HG03135 (cell line): ENCODE data around the gene LDAH.
"Not testable (repeated sequence)": the region's sequence is repeated elsewhere in the genome, so short reads cannot be mapped to it uniquely, and the experiment has no call there.

ENCODE experiments used
- ATAC-seq: cut with Tn5 transposase; IDR thresholded peaks from one replicate; pipeline ENCODE4 v1.9.1; 2021; ENCODE audit warnings: mild to moderate bottlenecking, moderate library complexity; ENCODE audit not compliant: unreplicated experiment

The LDAH gene

DNA sequence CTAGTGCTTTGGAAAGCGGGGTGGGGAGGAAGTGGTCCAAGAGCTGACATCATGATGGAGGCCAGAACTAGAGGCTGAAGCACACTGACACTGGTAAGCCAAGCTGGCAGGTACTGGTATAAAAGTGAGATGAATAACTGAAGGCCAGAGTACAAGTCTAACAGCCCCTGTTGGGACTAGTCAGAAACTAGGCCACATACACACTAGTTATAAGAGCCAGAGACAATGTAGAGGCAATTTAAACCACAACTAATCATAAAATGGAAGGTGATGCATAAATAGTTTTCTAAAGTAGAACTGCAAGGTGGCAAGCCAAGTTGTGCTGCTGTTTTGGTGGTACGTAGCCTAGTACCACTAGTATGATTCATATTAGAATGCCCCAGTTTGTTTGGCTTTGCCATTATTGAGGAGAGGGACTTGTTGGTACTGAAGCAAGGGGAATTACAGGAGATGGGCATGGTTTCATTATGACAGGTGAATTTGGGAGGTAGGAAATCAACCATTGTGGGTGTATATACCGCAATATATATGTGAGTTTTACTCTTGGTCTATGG, 98.3 kb downstream of the LDAH start:
- ATAC-seq, result no peak

GRCh38 chr2:20723543-20723942, 99.4 kb downstream of the LDAH start:
- no peak for ATAC-seq

- ATAC-seq, result no peak
Measured at GRCh38 chr2:20722592-20723240, 100.2 kb downstream of the LDAH start.

DNA sequence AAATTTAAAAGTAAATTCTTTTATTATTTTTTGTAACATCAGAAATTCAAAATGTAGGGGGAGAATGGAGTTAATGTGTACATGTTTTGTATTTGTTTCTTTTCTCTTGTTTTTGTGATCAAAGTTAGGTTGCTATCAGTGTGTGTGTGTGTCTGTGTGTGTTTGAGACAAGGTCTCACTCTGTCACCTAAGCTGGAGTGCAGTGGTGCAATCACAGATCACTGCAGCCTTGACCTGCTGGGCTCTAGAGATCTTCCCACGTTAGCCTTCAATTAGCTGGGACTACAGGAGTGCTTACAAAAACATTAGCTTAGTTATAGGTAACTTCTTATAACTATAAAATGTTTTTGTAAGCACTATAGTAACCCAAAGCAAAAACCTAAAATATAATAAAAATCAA, 105.3 kb downstream of the LDAH start:
- ATAC-seq, result no peak

- ATAC-seq, result not testable (repeated sequence)
Measured at GRCh38 chr2:20716164-20716563, 106.7 kb downstream of the LDAH start.

- not testable (repeated sequence) for ATAC-seq
Measured at GRCh38 chr2:20714412-20714811, 108.5 kb downstream of the LDAH start.

GRCh38 chr2:20713585-20713984, 109.3 kb downstream of the LDAH start:
- not testable (repeated sequence) for ATAC-seq

- not testable (repeated sequence) for ATAC-seq
Measured at GRCh38 chr2:20711641-20712040, 111.3 kb downstream of the LDAH start.

- ATAC-seq, result no peak
Measured at GRCh38 chr2:20707601-20708000, 115.3 kb downstream of the LDAH start.

GRCh38 chr2:20706786-20707185, 116.1 kb downstream of the LDAH start:
- no peak for ATAC-seq

DNA sequence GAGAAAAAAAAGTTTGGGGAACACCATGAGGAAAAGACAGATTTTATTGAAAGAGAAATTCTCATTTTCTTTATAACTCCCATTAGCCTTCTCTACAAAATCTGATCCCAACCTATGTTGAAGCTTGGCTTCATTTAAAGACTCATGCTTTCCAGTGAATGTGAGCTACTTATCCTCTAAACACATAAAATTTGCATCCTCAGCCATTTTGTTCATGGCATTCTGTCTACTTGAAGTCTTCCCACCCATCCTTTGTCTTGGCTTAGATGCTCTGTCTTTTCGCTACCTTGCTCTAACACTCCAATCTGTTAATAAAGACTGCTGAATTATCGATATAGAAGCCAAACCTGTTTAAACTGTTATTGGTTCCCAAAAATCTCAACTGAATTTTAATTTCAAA, 116.7 kb downstream of the LDAH start:
- ATAC-seq, result no peak

- no peak for ATAC-seq
Measured at GRCh38 chr2:20704886-20705285, 118.0 kb downstream of the LDAH start.

GRCh38 chr2:20702563-20702962, 120.3 kb downstream of the LDAH start:
- no peak for ATAC-seq

- ATAC-seq, result no peak
Measured at GRCh38 chr2:20698916-20699613, 123.8 kb downstream of the LDAH start.

DNA sequence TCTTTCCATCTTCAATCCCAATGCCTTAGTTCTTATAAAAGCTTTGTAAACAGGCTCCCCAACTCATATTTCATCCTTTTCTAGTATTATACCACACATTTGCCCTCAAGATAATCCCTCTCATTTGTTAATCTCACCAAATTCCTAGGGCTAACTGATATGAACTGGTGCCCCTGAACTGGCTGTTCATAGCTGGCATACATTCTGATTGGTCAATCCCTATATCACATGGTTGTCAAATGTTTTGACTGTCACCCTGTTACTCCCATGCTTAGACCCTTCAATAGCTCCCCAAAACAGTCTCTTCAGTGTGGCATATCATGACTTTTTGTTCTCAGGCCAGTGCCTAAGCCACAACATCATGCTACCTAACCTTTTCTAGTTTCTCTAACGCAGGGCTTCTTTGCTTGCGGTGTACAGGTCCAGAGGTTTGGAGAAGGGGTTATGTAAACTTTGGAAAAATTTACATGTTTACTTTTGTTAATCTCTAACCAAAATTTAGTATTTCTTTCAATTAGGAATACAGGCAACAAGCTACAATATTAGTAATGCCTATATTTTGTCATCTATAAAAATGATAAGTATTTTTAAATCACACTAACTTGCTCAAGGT, 125.5 kb downstream of the LDAH start:
- no peak for ATAC-seq

GRCh38 chr2:20696366-20696765, 126.5 kb downstream of the LDAH start:
- no peak for ATAC-seq

- no peak for ATAC-seq
Measured at GRCh38 chr2:20693317-20693716, 129.6 kb downstream of the LDAH start.

DNA sequence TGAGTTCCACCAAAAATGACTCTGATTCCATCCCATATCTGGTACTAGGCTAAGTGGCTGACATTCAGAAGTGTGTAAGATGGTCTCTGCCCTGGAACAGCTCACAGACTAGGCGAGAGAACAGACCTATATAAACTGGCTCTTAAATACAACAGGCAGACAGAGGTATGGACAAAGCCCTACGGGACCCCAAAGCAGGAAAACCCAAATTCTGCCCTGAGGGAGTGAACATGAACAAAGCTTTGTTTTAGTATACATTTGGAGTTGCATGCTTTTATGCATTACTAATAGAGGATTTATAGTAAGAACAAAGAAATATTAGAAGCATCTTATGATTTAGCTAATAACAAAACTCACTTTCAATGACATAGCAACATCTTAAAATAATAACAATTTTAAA, 130.8 kb downstream of the LDAH start:
- ATAC-seq, result no peak

- no peak for ATAC-seq
Measured at GRCh38 chr2:20691076-20691734, 131.7 kb downstream of the LDAH start.

- no peak for ATAC-seq
Measured at GRCh38 chr2:20689428-20690264, 133.3 kb downstream of the LDAH start.
